Aorta (tissue), 5 donors: ENCODE measurements around the gene USP7. TPM values are rescaled to one million over a fixed set of nuclear protein-coding genes. Genes with fewer than 3 reads are reported as not detected.

Source experiments
- ATAC-seq: fragments of 200-7000 bp; cut with Tn5 transposase; one replicate; pipeline ENCODE4 v1.9.1; 2022; ENCODE audit warnings: moderate library complexity; ENCODE audit not compliant: low FRiP score
- DNase-seq, 2 donors: peaks; one replicate each; pipeline ENCODE4 v3.0.0-alpha.2; 2020
- H3K27ac ChIP-seq, 2 donors: one replicate each; pipeline ENCODE4 v1.5.1; 2013; ENCODE audit warnings: low read length in 2 of 2, mild to moderate bottlenecking in 2 of 2, moderate library complexity in 2 of 2, control low read depth in 1 of 2, inconsistent platforms in 1 of 2, low read depth in 1 of 2
- H3K27me3 ChIP-seq, 2 donors: one replicate each; pipeline ENCODE4 v1.6.1; 2013; ENCODE audit warnings: control low read depth in 1 of 2, low read length in 1 of 2, mild to moderate bottlenecking in 1 of 2, moderate library complexity in 1 of 2; ENCODE audit not compliant: insufficient read depth in 2 of 2, control insufficient read depth in 1 of 2
- H3K36me3 ChIP-seq, 2 donors: one replicate each; pipeline ENCODE4 v1.6.1; 2013; ENCODE audit warnings: control low read depth in 1 of 2, low read length in 1 of 2, mild to moderate bottlenecking in 1 of 2; ENCODE audit not compliant: insufficient read depth in 2 of 2, control insufficient read depth in 1 of 2
- H3K4me1 ChIP-seq, 2 donors: one replicate each; pipeline ENCODE4 v1.6.1; 2013; ENCODE audit warnings: low read length in 2 of 2, control low read depth in 1 of 2, mild to moderate bottlenecking in 1 of 2, moderate library complexity in 1 of 2; ENCODE audit not compliant: insufficient read depth in 2 of 2, control insufficient read depth in 1 of 2
- H3K4me3 ChIP-seq, 2 donors: one replicate each; pipeline ENCODE4 v1.5.1; 2013; ENCODE audit warnings: low read length in 2 of 2, control low read depth in 1 of 2, mild to moderate bottlenecking in 1 of 2
- H3K9me3 ChIP-seq: one replicate; pipeline ENCODE4 v1.6.1; 2013; ENCODE audit warnings: mild to moderate bottlenecking, low read length; ENCODE audit not compliant: control insufficient read depth
- WGBS, 2 donors: extraction: QIAGEN DNeasy Blood & Tissue Kit; methylation state at CpG; one replicate each; pipeline ENCODE4 v1.1.7; 2013; 5-methylcytosine and 5-hydroxymethylcytosine counted together
- intact Hi-C, 2 donors: fragments of 100-400 bp; cut with DNase I; formaldehyde crosslinking; loops; one replicate each; pipeline versions ENCODE4 v1.14.2 to v1.15.0; 2022
- polyA plus RNA-seq, 2 donors: library from polyadenylated mRNA; stranded (reverse); fragments of 200-250 nt; gene quantifications; one replicate each; pipeline ENCODE4 v1.2.3, GENCODE V29; 2013
- total RNA-seq, 2 donors: library from RNA; stranded (reverse); fragmentation: NEBNext Ultra II Directional; extraction: Animal tissue kit (Norgen Biotek cat#: 25700); gene quantifications; one replicate each; pipeline ENCODE4 v1.2.1, GENCODE V29; 2021
- donor health status: healthy with polysubstance abuse.
- donor health status: Bipolar disorder and iron deficiency.
- donor health status: DM: no; HTN: no; CAD: no.
- donor health status: DM: no; HTN: no; CAD: no.
- donor health status: DM: yes; HTN: yes; CAD: no.

USP7 gene
- total and polyA plus RNA-seq, 4 donors = 18.0 to 110 (median 72.3) TPM

- ATAC-seq = no peak
- peak in 1 of 2 donors; percentile 24 for DNase-seq
- H3K9me3 ChIP-seq = no peaks in the 10 kb centered on the region
- no peak overlapping the region for H3K27ac ChIP-seq
- no peaks in the 10 kb centered on the region for H3K27me3 ChIP-seq
- 61% methylated on average over 8 of the region's 8 CpGs for WGBS, 2 donors
- H3K4me3 ChIP-seq = no peak overlapping the region
- no peaks in the 10 kb centered on the region for H3K4me1 ChIP-seq
- H3K36me3 ChIP-seq = no peaks in the 10 kb centered on the region
- intact Hi-C loops = no loop called here
Observed at GRCh38 chr16:8967132-8967821, 3.6 kb upstream of the USP7 start.

GRCh38 chr16:8966817-8967131 lies 3.1 kb upstream of the USP7 start:
- Histone ChIP-seq H3K27ac (no peak overlapping the region), H3K4me1 (no peaks in the 10 kb centered on the region)

GRCh38 chr16:8964462-8964861 lies 756 bp upstream of the USP7 start:
- ATAC-seq = no peak
- DNase-seq = no peak
- 57 to 63% methylated on average over 6 of the region's 6 CpGs for WGBS, 2 donors
- H3K27ac ChIP-seq = no peak overlapping the region
- no peaks in the 10 kb centered on the region for H3K36me3 ChIP-seq
- no peaks in the 10 kb centered on the region for H3K9me3 ChIP-seq
- H3K4me1 ChIP-seq = peaks cover 0 to 4% of the 10 kb centered on the region in 2 donors
- no peaks in the 10 kb centered on the region for H3K27me3 ChIP-seq
- peak overlapping the region in 1 of 2 donors; percentile 100 for H3K4me3 ChIP-seq
- intact Hi-C loops = no loop called here

More at GRCh38 chr16:8966817-8967131, 3.1 kb upstream of the USP7 start:
- 81 to 87% methylated on average over 3 of the region's 3 CpGs for WGBS, 2 donors
- H3K4me3 ChIP-seq = no peak overlapping the region
- H3K36me3 ChIP-seq = no peaks in the 10 kb centered on the region
- DNase-seq (no peak), ATAC-seq (no peak)
- no peaks in the 10 kb centered on the region for H3K9me3 ChIP-seq
- intact Hi-C loops = no loop called here
- no peaks in the 10 kb centered on the region for H3K27me3 ChIP-seq

- Histone ChIP-seq H3K27ac (peak overlapping the region in 1 of 2 donors; percentile 100), H3K9me3 (no peaks in the 10 kb centered on the region), H3K4me3 (peak overlapping the region; percentile 94 to 100), H3K36me3 (no peaks in the 10 kb centered on the region), H3K27me3 (no peaks in the 10 kb centered on the region), H3K4me1 (peaks cover 0 to 6% of the 10 kb centered on the region in 2 donors)
- intact Hi-C loops = no loop called here
- DNase-seq = peak; percentile 53 to 74
- WGBS, 2 donors = 0 to 1% methylated on average over 41 to 146 of the region's 146 CpGs
- no peak for ATAC-seq
Observed at GRCh38 chr16:8963010-8963820, 491 bp downstream of the USP7 start.

- WGBS, 2 donors = 1% methylated on average over 40 to 50 of the region's 50 CpGs
- ATAC-seq (peak; percentile 7), DNase-seq (peak in 1 of 2 donors; percentile 76)
- no peak overlapping the region for H3K27ac ChIP-seq
- no peaks in the 10 kb centered on the region for H3K36me3 ChIP-seq
- H3K27me3 ChIP-seq = no peaks in the 10 kb centered on the region
- no peaks in the 10 kb centered on the region for H3K9me3 ChIP-seq
- intact Hi-C loops = no loop called here
- peak overlapping the region; percentile 94 to 100 for H3K4me3 ChIP-seq
- H3K4me1 ChIP-seq = peaks cover 0 to 6% of the 10 kb centered on the region in 2 donors
Observed at GRCh38 chr16:8962393-8963009, 1.2 kb downstream of the USP7 start.

- intact Hi-C loops = no loop called here
- H3K36me3 ChIP-seq = no peaks in the 10 kb centered on the region
- H3K4me3 ChIP-seq = peak overlapping the region; percentile 94 to 100
- H3K27me3 ChIP-seq = no peaks in the 10 kb centered on the region
- DNase-seq = peak in 1 of 2 donors; percentile 39
- H3K9me3 ChIP-seq = no peaks in the 10 kb centered on the region
- WGBS, 2 donors = 27% methylated on average over 15 of the region's 15 CpGs
- H3K4me1 ChIP-seq = peaks cover 0 to 6% of the 10 kb centered on the region in 2 donors
- no peak for ATAC-seq
- no peak overlapping the region for H3K27ac ChIP-seq
Observed at GRCh38 chr16:8961811-8962390, 1.8 kb downstream of the USP7 start.

- ATAC-seq = no peak
- no peaks in the 10 kb centered on the region for H3K27me3 ChIP-seq
- H3K4me1 ChIP-seq = peaks cover 3 to 6% of the 10 kb centered on the region in 2 donors
- intact Hi-C loops = no loop called here
- H3K27ac ChIP-seq = no peak overlapping the region
- DNase-seq = no peak
- H3K4me3 ChIP-seq = no peak overlapping the region
- no peaks in the 10 kb centered on the region for H3K36me3 ChIP-seq
- H3K9me3 ChIP-seq = no peaks in the 10 kb centered on the region
- 8 to 13% methylated on average over 1 of the region's 1 CpG for whole genome bisulfite sequencing, 2 donors
Observed at GRCh38 chr16:8960788-8961109, 3.0 kb downstream of the USP7 start.

GRCh38 chr16:8959921-8960787 lies 3.6 kb downstream of the USP7 start:
- Histone ChIP-seq H3K36me3 (no peaks in the 10 kb centered on the region), H3K4me1 (peaks cover 3 to 6% of the 10 kb centered on the region in 2 donors), H3K9me3 (no peaks in the 10 kb centered on the region), H3K27ac (no peak overlapping the region), H3K27me3 (no peaks in the 10 kb centered on the region), H3K4me3 (no peak overlapping the region)
- intact Hi-C loops = no loop called here
- DNase-seq = peak in 1 of 2 donors; percentile 24
- 18 to 22% methylated on average over 12 of the region's 12 CpGs for whole genome bisulfite sequencing, 2 donors
- ATAC-seq = no peak
